Colonic mucosa (tissue), 4 donors: Measurements from ENCODE around the gene CREB5. TPM values are rescaled to one million over a fixed set of nuclear protein-coding genes. Genes with fewer than 3 reads are reported as not detected.
A peak's percentile ranks its signal among the peaks of the same experiment; 100 is the strongest.

Source experiments
- DNase-seq: peaks from one replicate; pipeline ENCODE4 v3.0.0-alpha.2; 2020
- H3K27ac ChIP-seq: fragments of 200-600 bp; one replicate; pipeline ENCODE4 v1.8.0; 2021
- H3K27me3 ChIP-seq: fragments of 200-600 bp; one replicate; pipeline ENCODE4 v1.8.0; 2021
- H3K36me3 ChIP-seq: fragments of 200-600 bp; one replicate; pipeline ENCODE4 v1.8.0; 2021
- H3K4me1 ChIP-seq: fragments of 200-600 bp; one replicate; pipeline ENCODE4 v1.8.0; 2021; ENCODE audit warnings: mild to moderate bottlenecking
- H3K4me3 ChIP-seq: fragments of 200-600 bp; one replicate; pipeline ENCODE4 v1.8.0; 2021
- H3K9ac ChIP-seq, 2 donors: one replicate each; pipeline ENCODE4 v1.7.0; 2013; ENCODE audit warnings: control low read depth in 2 of 2, low read depth in 2 of 2, low read length in 2 of 2
- H3K9me3 ChIP-seq: fragments of 200-600 bp; one replicate; pipeline ENCODE4 v1.8.0; 2021
- intact Hi-C: fragments of 100-400 bp; cut with DNase I; formaldehyde crosslinking; loops from one replicate; pipeline ENCODE4 v1.14.1; 2022
- total RNA-seq, 2 donors: library from RNA; stranded (reverse); fragmentation: NEBNext Ultra II Directional in 1 of 2; extraction: Animal tissue kit (Norgen Biotek cat#: 25700) in 1 of 2; gene quantifications; one replicate each; pipeline ENCODE4 v1.2.1, GENCODE V29; 2021
- TF ChIP-seq, protein P1 (sequence below): fragments of 200-600 bp; IDR thresholded peaks from one replicate; pipeline ENCODE4 v1.8.0; 2022; ENCODE audit warnings: antibody characterized with exemption, mild to moderate bottlenecking
- donor health status: healthy.
- donor health status: DM: no; HTN: no; CAD: no.
- donor health status: DM: no; HTN: no; CAD: no.

The CREB5 gene
- total RNA-seq, 2 donors from 2014 or later: 0.54 to 3.6 TPM

DNA sequence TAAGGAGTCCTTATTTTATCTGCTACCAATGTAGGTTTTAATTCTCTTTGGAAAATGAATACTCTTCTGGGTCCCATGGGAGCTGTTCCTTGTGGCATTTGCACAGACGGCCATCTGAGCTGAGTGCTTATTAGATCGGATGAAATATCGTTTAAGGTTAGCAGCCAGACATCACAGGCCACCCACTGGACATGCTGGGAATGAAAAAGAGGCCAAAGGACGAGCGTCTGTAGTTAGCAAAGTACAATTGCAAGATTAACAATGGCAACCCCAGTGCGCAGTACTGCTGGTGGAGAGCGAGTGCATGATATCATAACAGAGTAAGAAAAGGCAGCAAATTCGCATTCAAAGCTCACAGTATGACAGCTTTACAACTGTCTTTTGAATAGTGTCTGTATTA lies 28.3 kb upstream of the CREB5 start:
- TF ChIP-seq, protein P1, sequence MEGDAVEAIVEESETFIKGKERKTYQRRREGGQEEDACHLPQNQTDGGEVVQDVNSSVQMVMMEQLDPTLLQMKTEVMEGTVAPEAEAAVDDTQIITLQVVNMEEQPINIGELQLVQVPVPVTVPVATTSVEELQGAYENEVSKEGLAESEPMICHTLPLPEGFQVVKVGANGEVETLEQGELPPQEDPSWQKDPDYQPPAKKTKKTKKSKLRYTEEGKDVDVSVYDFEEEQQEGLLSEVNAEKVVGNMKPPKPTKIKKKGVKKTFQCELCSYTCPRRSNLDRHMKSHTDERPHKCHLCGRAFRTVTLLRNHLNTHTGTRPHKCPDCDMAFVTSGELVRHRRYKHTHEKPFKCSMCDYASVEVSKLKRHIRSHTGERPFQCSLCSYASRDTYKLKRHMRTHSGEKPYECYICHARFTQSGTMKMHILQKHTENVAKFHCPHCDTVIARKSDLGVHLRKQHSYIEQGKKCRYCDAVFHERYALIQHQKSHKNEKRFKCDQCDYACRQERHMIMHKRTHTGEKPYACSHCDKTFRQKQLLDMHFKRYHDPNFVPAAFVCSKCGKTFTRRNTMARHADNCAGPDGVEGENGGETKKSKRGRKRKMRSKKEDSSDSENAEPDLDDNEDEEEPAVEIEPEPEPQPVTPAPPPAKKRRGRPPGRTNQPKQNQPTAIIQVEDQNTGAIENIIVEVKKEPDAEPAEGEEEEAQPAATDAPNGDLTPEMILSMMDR: no peak
- Histone ChIP-seq H3K9ac (no peak overlapping the region), H3K4me3 (no peak overlapping the region), H3K9me3 (no peaks in the 10 kb centered on the region), H3K36me3 (no peaks in the 10 kb centered on the region), H3K27me3 (no peaks in the 10 kb centered on the region), H3K27ac (no peak overlapping the region), H3K4me1 (no peaks in the 10 kb centered on the region)
- intact Hi-C loops: no loop called here
- DNase-seq: no peak

- TF ChIP-seq, protein P1: peak; percentile 64
- Histone ChIP-seq H3K9ac (no peak overlapping the region), H3K27me3 (no peaks in the 10 kb centered on the region), H3K27ac (no peak overlapping the region), H3K9me3 (no peaks in the 10 kb centered on the region), H3K4me1 (no peaks in the 10 kb centered on the region), H3K4me3 (no peak overlapping the region), H3K36me3 (no peaks in the 10 kb centered on the region)
- no peak for DNase-seq
- intact Hi-C loops: loop anchor here (5.0 kb wide), 2 partner anchors 238 to 463 kb away; no protein-coding TSS in a partner anchor
Observed at GRCh38 chr7:28389504-28390395, 22.6 kb upstream of the CREB5 start.

DNA sequence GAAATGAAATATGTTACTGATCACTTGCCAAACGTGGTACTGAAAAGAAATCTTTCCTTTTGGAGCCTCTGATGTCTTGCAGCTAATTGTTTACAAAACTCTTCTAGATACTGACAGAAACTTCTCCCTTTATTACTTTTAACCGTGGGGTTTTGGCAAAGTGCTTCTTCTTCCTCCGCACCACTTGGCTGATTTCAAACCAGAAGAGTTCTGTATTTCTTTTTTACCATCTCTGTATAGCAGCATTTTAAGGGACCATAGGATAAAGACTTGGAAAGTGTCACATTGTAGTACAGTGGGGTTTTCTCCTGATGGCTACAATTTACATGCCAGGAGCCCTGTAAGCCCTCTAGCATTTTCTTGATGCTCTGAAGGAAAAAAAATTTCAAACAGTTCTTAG lies 21.9 kb upstream of the CREB5 start:
- H3K4me3 ChIP-seq: no peak overlapping the region
- TF ChIP-seq, protein P1: no peak
- no peak overlapping the region for H3K9ac ChIP-seq
- intact Hi-C loops: no loop called here
- H3K4me1 ChIP-seq: no peaks in the 10 kb centered on the region
- H3K9me3 ChIP-seq: no peaks in the 10 kb centered on the region
- H3K36me3 ChIP-seq: no peaks in the 10 kb centered on the region
- H3K27ac ChIP-seq: no peak overlapping the region
- no peak for DNase-seq
- H3K27me3 ChIP-seq: no peaks in the 10 kb centered on the region

DNA sequence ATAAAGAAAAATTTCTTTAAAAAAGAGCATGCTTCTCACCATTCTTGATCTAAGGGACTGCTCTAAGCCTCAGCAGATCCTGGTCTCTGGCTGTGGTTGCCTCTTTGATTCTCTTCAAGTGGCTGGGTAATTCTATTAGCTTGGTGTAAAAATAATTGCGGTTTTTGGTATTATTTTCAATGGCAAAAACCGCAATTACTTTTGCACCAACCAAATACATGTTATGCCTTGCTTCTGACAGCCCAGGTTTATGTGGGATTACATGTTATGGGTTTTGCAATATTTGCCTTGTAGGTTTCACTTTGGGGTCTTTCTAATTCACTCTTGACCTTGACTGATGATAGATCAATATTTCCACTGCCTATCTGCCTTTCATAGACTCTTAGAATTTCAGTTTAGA lies 20.0 kb upstream of the CREB5 start:
- no peaks in the 10 kb centered on the region for H3K27me3 ChIP-seq
- no peak overlapping the region for H3K27ac ChIP-seq
- H3K36me3 ChIP-seq: no peaks in the 10 kb centered on the region
- no peak overlapping the region for H3K4me3 ChIP-seq
- H3K9ac ChIP-seq: no peak overlapping the region
- intact Hi-C loops: no loop called here
- no peak for DNase-seq
- H3K4me1 ChIP-seq: no peaks in the 10 kb centered on the region
- H3K9me3 ChIP-seq: no peaks in the 10 kb centered on the region
- TF ChIP-seq, protein P1: no peak

- H3K27me3 ChIP-seq: no peaks in the 10 kb centered on the region
- DNase-seq: no peak
- no peak overlapping the region for H3K9ac ChIP-seq
- no peaks in the 10 kb centered on the region for H3K4me1 ChIP-seq
- TF ChIP-seq, protein P1: no peak
- no peaks in the 10 kb centered on the region for H3K9me3 ChIP-seq
- H3K4me3 ChIP-seq: no peak overlapping the region
- H3K27ac ChIP-seq: no peak overlapping the region
- intact Hi-C loops: no loop called here
- H3K36me3 ChIP-seq: no peaks in the 10 kb centered on the region
Observed at GRCh38 chr7:28395404-28395803, 16.9 kb upstream of the CREB5 start.
